ENCODE data around the gene COMMD9.

Gene COMMD9

GRCh38 chr11:36273110-36273509 is 16.1 kb downstream of the COMMD9 start:
- H3K4me3 ChIP-seq (ENCODE audit: low read depth, low read length): no peak overlapping the region
- TF ChIP-seq, protein P1, sequence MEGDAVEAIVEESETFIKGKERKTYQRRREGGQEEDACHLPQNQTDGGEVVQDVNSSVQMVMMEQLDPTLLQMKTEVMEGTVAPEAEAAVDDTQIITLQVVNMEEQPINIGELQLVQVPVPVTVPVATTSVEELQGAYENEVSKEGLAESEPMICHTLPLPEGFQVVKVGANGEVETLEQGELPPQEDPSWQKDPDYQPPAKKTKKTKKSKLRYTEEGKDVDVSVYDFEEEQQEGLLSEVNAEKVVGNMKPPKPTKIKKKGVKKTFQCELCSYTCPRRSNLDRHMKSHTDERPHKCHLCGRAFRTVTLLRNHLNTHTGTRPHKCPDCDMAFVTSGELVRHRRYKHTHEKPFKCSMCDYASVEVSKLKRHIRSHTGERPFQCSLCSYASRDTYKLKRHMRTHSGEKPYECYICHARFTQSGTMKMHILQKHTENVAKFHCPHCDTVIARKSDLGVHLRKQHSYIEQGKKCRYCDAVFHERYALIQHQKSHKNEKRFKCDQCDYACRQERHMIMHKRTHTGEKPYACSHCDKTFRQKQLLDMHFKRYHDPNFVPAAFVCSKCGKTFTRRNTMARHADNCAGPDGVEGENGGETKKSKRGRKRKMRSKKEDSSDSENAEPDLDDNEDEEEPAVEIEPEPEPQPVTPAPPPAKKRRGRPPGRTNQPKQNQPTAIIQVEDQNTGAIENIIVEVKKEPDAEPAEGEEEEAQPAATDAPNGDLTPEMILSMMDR (IDR thresholded peaks at IDR 0.05; ENCODE audit: low read depth, low read length): no peak

DNA sequence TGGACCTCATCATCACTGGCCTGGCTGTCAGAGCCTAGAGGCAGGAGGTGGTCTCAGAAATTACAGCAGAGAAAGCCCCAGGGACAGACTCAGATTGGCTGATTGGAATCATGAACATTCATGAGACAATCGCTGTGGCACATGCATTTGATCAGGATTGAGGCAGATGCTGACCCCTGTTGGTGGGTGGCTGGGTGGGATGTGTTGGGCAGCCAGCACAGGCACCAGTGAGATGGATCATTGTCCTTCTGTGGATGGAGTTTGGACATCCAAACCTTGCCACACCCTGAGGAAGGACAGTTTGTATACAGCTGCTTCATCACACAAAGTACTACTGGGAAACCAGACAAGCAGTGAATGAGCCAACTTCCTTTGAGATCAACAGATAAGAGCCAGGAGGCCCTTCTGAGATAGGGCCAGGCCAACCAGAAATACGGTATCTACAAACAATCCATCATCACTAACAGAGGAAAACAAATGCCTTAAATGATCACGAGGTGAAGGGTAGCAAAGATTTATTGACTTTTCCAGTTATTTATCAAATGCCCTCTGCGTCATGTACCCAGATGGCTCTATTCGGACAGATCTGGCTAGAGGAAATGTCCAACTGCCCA is 17.3 kb downstream of the COMMD9 start:
- no peak overlapping the region for H3K4me3 ChIP-seq (ENCODE audit: low read depth, low read length)
- TF ChIP-seq, protein P1 (IDR thresholded peaks at IDR 0.05; ENCODE audit: low read depth, low read length): no peak

DNA sequence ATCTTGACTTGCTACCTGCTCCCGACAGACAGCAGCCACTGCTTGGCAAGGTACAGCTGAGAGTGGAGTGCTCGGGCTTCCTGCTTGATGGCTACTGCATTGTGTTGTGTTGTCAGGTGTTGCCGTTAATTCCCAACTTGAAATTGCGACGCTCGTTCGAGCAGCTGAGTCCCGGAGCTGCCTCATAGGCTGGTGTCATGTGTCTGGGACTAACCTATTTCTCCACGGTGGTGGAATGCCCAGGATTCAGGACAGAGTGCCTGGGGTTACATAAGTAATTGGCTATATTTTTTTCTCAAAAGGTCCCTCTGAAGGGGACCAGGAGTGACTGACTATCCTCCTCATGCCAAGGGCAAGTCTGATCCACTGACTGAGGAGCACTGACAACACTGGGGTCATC is 18.5 kb downstream of the COMMD9 start:
- H3K4me3 ChIP-seq (ENCODE audit: low read depth, low read length): no peak overlapping the region
- TF ChIP-seq, protein P1 (IDR thresholded peaks at IDR 0.05; ENCODE audit: low read depth, low read length): no peak

- TF ChIP-seq, protein P1 (IDR thresholded peaks at IDR 0.05; ENCODE audit: low read depth, low read length): no peak
- H3K4me3 ChIP-seq (ENCODE audit: low read depth, low read length): no peak overlapping the region
Observed at GRCh38 chr11:36268337-36268985, 20.8 kb downstream of the COMMD9 start.

DNA sequence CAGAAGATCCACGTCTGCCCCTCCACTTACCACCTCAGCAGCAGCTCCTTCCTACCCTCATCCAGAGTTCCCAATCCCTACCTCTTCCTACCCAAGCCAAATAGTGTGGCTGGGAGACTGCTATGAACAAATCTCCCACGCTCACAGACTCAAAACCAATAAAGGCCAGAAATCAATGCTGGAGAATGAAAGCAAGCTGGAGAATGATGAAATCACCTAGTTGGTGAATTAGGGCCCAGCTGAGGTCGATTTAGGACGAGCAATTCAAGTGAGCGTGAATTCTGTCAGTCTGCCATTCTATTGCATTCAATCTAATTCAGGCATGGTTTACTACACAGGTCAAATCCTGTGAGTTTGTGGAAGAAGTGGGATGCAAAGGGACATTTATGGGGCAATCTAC is 22.5 kb downstream of the COMMD9 start:
- TF ChIP-seq, protein P1 (IDR thresholded peaks at IDR 0.05; ENCODE audit: low read depth, low read length): no peak
- H3K4me3 ChIP-seq (ENCODE audit: low read depth, low read length): no peak overlapping the region

GRCh38 chr11:36265793-36266628 is 23.2 kb downstream of the COMMD9 start:
- no peak overlapping the region for H3K4me3 ChIP-seq (ENCODE audit: low read depth, low read length)
- TF ChIP-seq, protein P1 (IDR thresholded peaks at IDR 0.05; ENCODE audit: low read depth, low read length): peak; percentile 89

DNA sequence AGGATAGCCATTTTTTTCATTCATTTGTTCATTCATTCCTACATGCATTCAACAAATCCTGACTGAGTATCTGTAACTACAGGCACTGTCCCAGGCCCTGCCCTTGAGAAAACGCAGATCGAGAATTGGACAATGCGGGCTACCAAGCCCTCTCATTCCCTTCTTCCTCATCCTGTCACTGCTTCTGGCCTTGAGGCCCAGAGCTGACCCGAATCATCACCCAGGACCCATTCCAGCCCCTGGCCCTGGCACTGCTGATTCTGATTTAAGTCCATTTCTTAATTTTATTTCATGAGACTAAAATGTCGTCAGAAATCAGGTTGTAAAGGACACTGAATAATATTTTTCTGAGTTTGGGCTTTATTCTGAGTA is 24.3 kb downstream of the COMMD9 start:
- TF ChIP-seq, protein P1 (IDR thresholded peaks at IDR 0.05; ENCODE audit: low read depth, low read length): no peak
- H3K4me3 ChIP-seq (ENCODE audit: low read depth, low read length): no peak overlapping the region

Data from WI38 (cell line).